CD1c-positive myeloid dendritic cell (primary cell): ENCODE measurements around the gene ZNF212.

ENCODE experiments used
- DNase-seq: peaks from one replicate; pipeline ENCODE4 v3.0.0-alpha.2; 2016; ENCODE audit errors: extremely low spot score

The ZNF212 gene

DNA sequence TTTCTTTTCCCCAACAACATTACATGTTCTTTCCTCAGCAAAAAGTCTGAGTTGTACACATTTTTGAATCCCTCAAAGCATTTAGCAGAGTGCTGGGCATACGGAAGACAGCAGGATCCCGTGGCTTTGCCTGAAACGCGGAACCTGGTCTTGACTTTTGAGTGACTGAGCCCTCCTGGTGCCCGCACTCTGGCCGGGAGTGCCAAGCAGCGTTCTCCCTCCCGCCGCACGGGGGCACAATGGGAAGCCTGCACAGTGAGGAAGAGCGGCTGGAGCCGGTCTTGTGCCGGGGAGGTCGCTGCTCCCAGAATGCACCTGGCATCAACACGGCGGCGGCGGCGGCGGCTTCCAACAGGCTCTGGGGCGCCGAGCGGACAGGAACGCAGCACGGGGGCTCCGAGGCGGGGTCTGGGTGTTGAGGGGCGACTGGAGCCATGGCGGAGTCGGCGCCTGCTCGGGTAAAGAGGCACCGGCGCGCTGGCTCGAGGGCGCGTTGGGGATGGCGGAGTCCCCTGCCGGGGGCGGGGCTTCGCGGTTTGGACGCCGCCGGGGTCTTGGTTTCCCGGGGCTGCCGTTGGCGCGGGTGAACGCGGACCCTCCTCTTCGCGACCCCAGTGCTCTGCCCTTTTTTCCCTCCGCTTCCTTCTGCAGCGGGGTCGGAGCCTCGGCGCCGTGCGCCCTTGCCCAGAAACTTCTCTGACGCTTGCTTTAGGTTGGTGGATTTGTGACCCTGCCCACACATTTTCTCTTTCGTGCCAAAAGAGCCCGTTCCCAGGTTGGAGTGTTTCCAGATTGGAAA lies at the start of gene ZNF212:
Gene ZNF212 (plus strand): TSS at position 307 of the 799 bp plus-strand sequence. CDS start 128 bp downstream, at position 435.
- DNase-seq: peak; percentile 94

DNA sequence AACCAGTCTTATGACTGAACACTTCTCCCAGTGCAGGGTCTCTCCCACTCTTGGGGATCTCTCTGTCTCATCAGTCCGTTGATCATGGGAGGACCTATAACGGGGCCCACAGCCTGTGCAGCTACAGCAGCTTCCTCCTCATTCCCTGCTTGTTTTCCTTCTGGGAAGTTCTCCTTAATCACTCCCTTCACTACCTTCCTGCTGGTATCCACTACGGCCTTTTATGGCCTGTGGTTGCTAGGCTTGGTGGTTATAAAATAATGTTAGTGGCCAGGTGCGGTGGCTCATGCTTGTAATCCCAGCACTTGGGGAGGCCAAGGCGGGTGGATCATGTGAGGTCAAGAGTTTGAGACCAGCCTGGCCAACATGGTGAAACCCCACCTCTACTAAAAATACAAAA lies 47.6 kb upstream of the ZNF212 start:
- no peak for DNase-seq

DNA sequence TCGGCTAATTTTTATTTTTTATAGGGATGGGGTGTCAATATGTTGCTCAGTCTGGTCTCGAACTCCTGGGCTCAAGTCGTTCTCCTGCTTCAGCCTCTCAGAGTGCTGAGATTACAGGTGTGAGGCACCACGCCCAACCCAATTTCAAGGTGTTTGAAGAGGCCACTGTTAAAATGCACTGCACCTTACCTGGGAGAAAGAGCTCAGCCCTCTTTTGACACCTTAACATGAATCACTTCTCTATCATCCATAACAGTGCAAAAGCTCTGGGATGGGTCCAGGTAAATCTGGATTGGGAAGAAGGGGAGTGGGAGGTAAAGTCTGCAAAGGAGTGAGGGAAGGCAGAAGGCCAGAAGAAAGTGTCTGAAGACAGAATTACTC lies 44.7 kb upstream of the ZNF212 start:
- DNase-seq: no peak

DNA sequence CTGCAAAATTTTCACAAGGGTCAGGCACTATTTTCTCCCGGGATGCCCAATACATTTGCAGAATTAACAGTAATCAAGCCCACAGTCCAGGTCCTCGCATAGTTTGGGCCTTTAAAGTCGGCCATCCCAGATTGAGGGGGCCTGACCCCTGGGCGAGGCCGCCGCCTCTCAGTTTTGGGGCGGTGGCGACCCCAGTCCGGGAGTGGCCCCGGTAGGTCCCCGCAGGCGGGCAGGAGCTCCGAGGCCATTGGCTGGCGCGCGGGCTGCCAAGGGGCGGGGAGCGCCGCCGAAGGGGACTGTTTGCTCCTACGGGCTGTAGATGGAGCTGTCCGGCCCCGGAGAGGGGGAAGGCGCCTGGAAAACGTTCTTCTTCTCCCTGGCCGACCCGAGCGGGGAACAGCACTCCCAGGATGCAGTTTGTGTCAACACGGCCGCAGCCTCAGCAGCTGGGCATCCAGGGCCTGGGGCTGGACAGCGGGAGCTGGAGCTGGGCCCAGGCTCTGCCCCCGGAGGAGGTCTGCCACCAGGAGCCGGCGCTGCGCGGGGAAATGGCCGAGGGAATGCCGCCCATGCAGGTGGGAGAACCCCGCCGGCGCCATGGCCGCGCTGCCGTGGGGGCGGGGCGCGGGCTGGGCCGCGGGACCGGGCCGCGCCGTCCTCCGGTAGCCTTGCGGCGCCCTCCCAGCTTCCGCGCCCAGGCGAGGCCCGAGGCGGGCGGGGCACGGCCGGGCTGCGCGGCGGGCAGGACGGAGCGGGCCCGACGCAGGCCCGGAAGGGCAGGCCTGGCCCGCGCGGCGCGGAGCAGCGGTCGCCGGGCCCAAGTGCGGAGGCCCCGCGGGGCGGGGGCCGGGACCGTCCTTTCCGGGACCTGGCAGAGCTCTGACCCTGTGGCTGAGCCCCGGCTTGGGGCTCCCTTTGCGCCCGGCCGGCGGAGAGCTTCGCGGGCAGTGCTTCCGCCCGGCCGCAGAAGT lies 44.0 kb upstream of the ZNF212 start, which contains the start of gene ZNF282:
Gene ZNF282 (plus strand): TSS at position 367 of the 971 bp plus-strand sequence. CDS start 44 bp downstream, at position 411.
- peak; percentile 83 for DNase-seq

DNA sequence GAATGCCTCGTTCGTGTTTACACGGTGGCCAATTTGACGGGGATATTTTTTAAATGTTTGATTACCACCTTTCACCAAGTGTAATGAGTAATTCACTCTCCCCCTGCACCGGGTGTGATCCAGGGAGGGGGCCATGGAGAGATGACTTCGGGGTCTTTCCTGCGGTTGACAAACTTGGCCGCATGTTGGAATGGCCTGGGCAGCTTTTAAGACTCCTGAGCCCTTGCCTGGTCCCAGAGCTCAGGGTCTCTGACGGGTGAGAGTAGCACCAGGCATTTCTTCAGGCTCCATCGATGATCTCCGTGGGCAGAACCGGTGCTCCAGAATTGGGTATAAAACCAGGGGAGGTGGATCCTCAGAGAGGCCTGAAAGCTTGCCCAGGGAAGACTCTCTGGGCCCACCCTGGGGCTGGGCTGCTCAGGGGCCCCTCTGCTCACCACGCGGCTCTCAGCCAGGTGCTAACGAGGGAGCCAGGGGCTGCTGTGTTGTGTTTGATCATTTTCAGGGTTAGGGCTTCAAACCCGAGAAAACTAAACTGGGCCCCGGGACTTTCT lies 43.2 kb upstream of the ZNF212 start:
- no peak for DNase-seq

DNA sequence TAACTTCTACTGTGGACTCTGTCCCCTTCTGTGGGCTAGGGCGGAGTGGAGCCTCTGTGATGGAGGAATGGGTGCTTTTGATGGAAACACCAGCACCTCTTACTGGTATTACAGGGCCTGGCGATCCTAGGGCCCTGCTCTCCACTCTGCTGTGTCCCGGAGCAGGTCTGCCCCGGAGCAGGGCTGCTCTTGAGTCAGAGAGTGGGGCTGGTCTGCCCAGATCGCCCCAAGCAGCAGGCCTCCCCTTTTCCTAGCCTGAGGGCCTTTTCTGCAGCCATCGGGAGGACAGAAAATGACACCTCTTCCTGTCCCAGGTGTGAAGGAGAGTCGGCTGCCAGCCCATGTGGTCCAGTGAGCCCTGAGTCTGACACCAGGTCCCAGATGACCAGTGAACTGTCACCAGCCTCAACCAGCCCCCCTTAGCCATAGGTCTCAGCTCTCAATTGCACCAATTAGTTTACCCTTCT lies 42.7 kb upstream of the ZNF212 start:
- DNase-seq: no peak

DNA sequence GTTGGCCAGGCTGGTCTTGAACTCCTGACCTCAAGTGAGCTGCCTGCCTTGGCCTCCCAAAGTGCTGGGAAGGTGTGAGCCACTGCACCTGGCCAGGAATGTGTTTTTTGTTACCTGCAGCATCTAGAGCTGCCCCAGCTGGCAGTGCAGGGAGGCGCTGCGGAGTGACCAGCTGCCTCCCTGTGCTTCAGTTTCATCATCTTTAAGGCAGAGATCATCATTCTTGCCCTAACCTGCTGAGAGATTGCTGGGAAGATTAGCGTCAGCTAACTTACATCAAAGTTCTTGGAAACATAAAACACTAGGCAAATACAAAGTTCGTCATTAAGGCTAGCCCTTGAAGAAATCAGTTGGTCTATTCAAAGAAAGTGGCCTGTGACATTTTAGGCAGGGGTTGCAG lies 41.8 kb upstream of the ZNF212 start:
- DNase-seq: no peak

DNA sequence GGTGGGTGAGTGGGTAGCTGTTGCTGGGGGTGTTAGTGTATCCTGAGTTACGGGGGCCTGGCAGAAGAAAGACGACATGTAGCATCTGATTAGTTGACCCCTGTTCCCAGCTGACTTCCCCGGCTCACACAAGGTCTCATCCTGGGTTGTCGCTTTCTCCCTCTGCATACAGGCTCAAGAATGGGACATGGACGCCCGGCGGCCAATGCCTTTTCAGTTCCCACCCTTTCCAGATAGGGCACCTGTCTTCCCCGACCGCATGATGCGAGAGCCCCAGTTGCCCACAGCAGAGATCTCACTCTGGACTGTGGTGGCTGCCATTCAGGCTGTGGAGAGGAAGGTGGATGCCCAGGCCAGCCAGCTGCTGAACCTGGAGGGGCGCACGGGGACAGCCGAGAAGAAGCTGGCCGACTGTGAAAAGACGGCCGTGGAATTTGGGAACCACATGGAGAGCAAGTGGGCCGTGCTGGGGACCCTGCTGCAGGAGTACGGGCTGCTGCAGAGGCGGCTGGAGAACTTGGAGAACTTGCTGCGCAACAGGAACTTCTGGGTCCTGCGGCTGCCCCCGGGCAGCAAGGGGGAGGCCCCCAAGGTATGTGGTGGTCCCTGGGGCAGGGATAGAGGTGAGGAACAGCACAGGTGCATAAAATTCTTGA lies 41.2 kb upstream of the ZNF212 start:
- DNase-seq: no peak

DNA sequence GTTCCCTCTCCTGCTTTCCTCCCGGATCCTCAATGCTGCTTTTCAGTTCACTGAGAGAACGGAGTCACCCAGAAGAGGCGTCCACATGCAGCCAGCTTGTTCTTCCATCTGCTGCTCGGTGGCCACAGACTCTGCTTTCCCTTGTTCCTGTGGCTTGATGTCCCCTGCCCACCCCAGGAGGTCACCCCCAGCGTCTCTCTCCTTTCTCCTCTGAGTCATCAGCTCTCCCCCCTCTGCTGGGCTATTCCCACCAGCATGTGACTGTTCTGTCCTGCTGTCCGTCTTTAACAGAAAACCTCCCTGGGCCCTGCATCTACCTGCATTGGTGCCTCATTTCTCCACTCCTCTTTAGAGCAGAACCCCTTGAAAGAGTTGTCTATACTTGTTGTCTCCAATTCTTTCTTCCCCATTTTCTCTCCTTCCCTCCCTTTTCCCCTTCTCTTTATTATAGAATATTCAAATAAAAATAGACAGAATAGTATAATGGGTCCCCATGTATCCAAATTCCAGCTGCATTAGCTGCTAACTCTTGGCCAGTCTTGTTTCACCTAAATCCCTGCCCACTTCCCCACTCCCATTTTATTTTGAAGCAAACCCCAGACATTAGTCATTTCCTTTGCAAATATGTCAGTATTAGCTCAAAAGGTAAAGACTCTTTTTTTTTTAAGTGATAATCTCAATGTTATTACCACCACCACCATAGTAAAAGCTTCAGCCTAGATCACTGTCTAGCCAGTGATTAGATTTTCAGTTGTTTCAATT lies 40.0 kb upstream of the ZNF212 start:
- no peak for DNase-seq

DNA sequence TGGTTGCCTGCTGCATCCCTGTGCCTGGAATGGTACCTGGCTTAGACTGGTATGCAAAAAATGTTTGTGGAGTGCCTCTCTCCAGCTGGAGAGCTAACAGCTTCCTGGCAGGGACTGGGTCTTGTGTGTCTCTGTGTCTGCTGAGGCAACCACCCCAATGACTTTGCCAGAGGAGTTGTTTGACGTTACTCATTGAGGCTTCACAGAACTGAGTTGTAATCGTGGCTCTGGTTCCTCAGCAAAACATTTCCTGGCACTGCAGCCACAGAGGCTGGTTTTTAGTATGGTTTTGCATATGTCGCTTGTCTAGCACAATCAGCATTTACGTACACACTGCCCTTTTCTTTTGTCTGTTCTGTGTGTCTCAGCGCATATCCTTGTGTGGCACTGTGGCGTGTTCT lies 36.6 kb upstream of the ZNF212 start:
- DNase-seq: no peak

DNA sequence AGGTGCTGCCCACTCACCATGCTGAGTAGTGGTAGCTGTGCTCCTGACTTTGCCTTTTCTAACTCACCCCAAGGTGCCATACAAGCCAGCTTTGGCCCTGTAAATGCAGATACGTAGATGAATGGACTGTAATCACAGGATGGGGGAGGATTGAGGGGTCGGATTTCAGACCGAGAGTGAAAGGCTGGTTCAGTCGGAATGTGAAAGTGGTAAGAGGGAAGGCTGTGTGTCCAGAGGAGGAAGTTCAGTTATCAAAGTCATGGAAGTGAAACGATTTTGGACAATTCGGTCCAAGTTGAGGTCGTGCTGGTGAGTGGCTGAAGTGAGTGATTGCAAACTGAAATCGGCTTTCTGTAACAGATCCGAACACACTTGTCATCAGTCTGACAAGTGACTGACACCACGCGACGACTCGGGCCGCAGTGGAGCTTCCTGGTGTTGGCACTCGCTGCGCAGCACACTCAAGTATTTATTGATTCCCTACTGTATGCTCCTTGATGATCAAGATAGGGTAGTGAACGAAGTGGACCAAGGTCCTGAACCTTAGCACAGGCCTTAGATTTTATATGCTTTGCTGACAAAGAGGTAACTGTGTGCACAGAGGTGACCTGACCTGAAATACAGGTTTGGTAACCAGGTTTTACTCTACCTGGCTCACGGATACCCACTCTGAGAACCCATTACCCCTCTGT lies 33.6 kb upstream of the ZNF212 start:
- no peak for DNase-seq

DNA sequence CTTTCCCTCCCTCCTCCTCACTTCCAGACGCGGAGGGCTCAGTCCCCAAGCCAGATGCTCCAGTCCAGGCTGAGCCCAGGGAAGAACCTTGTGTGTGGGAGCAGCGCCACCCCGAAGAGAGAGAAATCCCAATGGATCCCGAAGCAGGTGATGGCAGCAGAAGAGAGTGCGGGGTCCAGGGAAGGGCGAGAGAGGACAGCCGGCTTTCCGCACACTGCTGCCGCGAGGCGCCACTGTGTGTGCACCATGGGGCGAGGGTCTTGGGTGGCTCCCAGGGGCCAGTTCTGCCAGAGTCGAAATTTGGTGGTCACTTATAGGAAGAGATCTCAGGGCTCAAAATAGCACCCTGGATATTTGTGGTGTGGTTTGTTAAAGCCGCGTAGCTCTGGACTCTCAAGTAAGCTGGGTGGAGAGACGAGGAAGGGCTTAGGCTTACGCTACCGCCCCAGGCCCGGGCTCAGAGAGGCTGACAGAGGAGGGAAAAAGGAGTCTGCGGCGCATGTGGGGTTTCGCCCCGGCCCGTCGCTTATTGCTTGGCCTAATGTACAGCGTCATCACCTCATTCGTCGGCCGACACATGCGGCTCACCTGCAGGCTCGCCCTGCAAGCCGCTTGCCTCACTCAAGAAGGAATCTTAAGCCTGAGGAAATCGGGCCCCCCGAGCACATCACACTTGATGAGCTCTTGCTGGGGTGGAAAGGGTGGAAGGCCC lies 32.0 kb upstream of the ZNF212 start:
- no peak for DNase-seq

DNA sequence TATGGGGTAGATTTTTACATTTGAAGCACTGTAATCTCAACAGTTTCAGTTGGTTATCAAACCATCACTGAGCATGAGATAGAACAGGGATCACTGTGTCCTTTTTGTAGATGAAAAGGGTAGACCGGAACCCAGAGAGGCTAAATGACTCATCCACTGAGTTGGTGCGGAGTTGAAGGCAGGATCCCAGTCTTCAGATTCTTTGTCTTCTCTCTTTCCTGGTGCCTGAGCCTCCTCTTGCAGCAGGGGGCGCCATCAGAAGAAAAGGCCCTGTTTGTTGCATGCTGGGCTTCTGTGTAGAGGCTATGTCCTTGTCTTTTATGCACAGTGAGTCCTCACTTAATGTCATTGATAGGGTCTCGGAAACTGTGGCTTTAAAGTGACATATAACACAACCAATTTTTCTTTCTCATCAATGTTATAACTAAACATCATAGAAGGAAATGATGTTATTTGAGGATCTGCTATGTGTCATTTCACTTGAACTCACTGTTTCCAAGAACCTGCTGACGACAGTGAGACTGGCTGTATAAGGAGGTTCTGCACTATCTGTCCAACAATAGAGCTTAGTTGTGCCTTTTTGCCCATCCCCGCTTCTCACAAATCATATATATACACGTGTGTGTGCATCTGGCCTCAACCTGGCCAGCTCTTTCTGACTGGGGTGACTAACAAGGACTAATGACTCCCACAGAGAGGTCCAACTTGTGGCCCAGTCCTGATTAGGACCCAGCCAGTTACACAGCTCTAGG lies 29.8 kb upstream of the ZNF212 start:
- peak; percentile 49 for DNase-seq

DNA sequence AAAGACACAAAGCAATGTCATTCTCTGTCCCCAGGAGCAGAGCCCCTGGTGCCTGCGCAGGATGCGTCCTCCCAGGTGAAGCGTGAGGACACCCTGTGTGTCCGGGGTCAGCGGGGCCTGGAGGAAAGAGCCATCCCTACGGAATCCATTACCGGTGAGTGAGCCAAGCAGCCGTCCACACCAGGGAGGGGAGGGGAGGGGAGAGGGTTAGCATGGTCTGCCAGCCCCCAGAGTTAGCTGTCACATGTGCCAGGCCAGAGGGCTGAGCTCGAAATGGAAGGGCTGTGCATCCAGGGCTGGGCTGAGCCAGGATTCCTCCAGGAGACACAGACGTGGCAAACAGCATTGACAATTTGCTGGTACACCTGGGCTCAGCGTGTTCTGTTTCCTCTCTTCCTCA lies 28.9 kb upstream of the ZNF212 start:
- no peak for DNase-seq

DNA sequence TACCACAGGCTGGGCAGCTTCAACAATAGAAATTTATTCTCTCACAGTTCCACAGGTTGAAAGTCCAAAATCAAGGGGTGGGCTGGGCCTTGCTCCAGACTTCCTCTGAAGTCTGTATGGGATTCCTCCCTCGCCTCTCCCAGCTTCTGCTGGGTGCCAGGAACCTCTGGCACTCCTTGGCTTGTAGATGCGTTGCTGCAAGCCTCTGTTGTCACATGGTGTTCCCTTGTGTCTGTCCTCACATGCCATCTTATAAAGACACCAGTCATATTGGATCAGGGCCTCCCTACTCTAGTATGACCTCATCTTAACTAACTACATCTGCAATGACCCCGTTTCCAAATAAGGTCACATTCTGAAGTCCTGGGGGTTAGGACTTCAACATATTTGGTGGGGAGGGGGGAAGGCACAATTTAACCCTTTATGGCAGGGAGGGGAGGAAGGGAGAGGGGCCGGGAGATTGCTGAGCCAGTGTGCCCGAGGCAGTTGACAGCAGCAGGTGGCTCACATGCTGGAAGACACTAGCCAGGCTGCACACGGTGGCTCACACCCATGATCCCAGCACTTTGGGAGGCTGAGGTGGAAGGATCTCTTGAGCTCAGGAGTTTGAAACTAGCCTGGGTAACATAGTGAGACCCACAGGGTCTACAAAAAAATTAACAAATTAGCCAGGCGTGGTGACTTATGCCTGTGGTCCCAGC lies 25.3 kb upstream of the ZNF212 start:
- DNase-seq: no peak

DNA sequence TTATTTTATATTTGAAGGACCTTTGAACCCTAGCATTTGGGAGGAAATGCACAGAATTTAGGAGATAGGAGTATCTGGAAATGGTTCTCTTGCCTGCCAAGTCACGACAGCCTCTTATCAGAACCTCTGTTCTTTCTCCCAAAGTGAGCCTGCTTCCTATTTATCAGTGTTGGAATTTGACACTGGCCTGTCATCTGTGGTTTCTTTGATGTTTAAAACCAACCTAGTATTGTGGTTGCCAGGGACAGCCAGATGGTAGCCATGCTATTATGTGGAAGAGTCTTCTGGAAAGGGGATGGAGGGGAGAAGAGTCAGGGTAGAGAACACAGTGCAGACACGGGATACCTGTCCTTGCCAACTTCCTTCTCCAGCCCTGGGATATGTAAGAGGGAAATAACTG lies 23.0 kb upstream of the ZNF212 start:
- no peak for DNase-seq

DNA sequence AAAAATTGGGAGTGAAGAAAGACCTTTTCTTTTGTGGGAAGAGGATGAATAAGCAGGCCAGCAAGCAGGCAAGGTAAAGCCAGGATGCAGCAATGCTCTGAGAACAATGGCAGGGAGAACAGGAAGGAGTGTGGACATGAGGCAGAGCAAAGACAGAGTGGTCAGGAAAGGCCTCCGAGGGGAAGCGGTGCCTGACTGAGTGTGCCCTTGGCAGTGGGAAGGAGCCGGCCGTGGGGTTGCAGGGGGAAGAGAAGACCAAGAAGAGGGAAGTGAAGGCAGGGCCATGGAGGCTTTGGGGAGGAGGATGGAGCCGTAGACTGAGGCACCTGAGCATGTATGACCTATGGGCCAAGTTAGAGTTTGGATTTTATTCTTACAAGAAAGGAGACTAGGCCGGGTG lies 21.9 kb upstream of the ZNF212 start:
- no peak for DNase-seq
